ENCODE measurements around the gene PDE11A. TPM values are rescaled to one million over a fixed set of nuclear protein-coding genes. Genes with fewer than 3 reads are reported as not detected.
A peak's percentile ranks its signal among the peaks of the same experiment; 100 is the strongest.

Gene PDE11A
- total and polyA plus RNA-seq, 2 experiments from 2014 or later: 0.08 to 0.73 TPM

- ATAC-seq: peak; percentile 54
- H3K4me3 ChIP-seq: no peak overlapping the region
- TF ChIP-seq POLR2AphosphoS5 (IDR thresholded peaks at IDR 0.05; ENCODE audit: low read depth) (no peak), EZH2phosphoT487 (IDR thresholded peaks at IDR 0.05; ENCODE audit: unreplicated experiment) (no peak), ZNF114 (CRISPR knock-in tag; IDR thresholded peaks at IDR 0.05) (no peak), CTCF (conservative IDR thresholded peaks at IDR 0.05; ENCODE audit: low read depth in 2 of 2) (no peak), REST (IDR thresholded peaks at IDR 0.05; ENCODE audit: unreplicated experiment) (no peak), STAT1 (IDR thresholded peaks at IDR 0.05; ENCODE audit: unreplicated experiment) (no peak), ETS1 (IDR thresholded peaks at IDR 0.05) (no peak), CREB1 (CRISPR knock-in tag; IDR thresholded peaks at IDR 0.05; ENCODE audit: low read depth) (0 out of 2 replicates have a peak, but pooled peaks have one; percentile 22)
Observed at GRCh38 chr2:177753682-177754491, 318.7 kb downstream of the PDE11A start.

More at GRCh38 chr2:177753682-177754491, 318.7 kb downstream of the PDE11A start:
- Histone ChIP-seq H4K20me1 (replicated peaks; ENCODE audit: insufficient read depth) (no peaks in the 10 kb centered on the region), H3K27me3 (ENCODE audit: insufficient read depth) (no peaks in the 10 kb centered on the region), H3K36me3 (ENCODE audit: insufficient read depth) (no peaks in the 10 kb centered on the region), H3K79me2 (replicated peaks; ENCODE audit: insufficient read depth) (no peaks in the 10 kb centered on the region), H3K27ac (ENCODE audit: low read depth) (no peak overlapping the region), H2AFZ (no peak overlapping the region), H3K4me1 (ENCODE audit: insufficient read depth) (no peaks in the 10 kb centered on the region; the same call in 1 of the 2 replicates), H3F3A (replicated peaks; ENCODE audit: low read depth) (no peaks in the 10 kb centered on the region), H3K4me2 (no peak overlapping the region), H3K9me2 (ENCODE audit: insufficient read depth) (no peaks in the 10 kb centered on the region)
- peak; percentile 78 for DNase-seq (ENCODE audit: low spot score)
- Mint-ChIP-seq H3K4me1 (peaks cover 29% of the 10 kb centered on the region), H3K36me3 (ENCODE audit: low read depth) (no peaks in the 10 kb centered on the region), H3K27me3 (ENCODE audit: insufficient read depth, low read depth, poor library complexity) (peaks cover 4% of the 10 kb centered on the region), H3K4me3 (no peak overlapping the region), H3K27ac (no peak overlapping the region), H3K9me3 (no peaks in the 10 kb centered on the region)
